Measurements from ENCODE around the gene SMIM44.
"Not testable (repeated sequence)": the region's sequence is repeated elsewhere in the genome, so short reads cannot be mapped to it uniquely, and the experiment has no call there.

Gene SMIM44

GRCh38 chr19:3518255-3518654 lies 35.0 kb upstream of the SMIM44 start:
- DNase-seq, result no peak

GRCh38 chr19:3517638-3518037 lies 34.4 kb upstream of the SMIM44 start:
- DNase-seq, result no peak

- peak in 8 of 56 donors; percentile 7 to 54 (median 22) for DNase-seq
Observed at GRCh38 chr19:3516675-3517207, 33.5 kb upstream of the SMIM44 start.

GRCh38 chr19:3515891-3516422 lies 32.7 kb upstream of the SMIM44 start:
- DNase-seq, result peak in 4 of 56 donors; percentile 3 to 34 (median 16)

- DNase-seq, result no peak
Observed at GRCh38 chr19:3514930-3515329, 31.7 kb upstream of the SMIM44 start.

- peak in 5 of 56 donors; percentile 22 to 41 (median 29) for DNase-seq
Observed at GRCh38 chr19:3513229-3514140, 30.2 kb upstream of the SMIM44 start.

GRCh38 chr19:3512562-3513228 lies 29.5 kb upstream of the SMIM44 start:
- DNase-seq, result peak in 12 of 56 donors; percentile 15 to 70 (median 30)

GRCh38 chr19:3511506-3512251 lies 28.4 kb upstream of the SMIM44 start:
- no peak for DNase-seq

- no peak for DNase-seq
Observed at GRCh38 chr19:3510727-3511126, 27.5 kb upstream of the SMIM44 start.

- peak in 2 of 56 donors; percentile 2 to 13 for DNase-seq
Observed at GRCh38 chr19:3509566-3509989, 26.3 kb upstream of the SMIM44 start.

- peak in 1 of 56 donors; percentile 6 for DNase-seq
Observed at GRCh38 chr19:3508771-3509535, 25.7 kb upstream of the SMIM44 start.

- DNase-seq, result not testable (repeated sequence)
Observed at GRCh38 chr19:3508121-3508661, 24.9 kb upstream of the SMIM44 start.

GRCh38 chr19:3507371-3508120 lies 24.3 kb upstream of the SMIM44 start:
- DNase-seq, result peak in 7 of 56 donors; percentile 2 to 48 (median 14)

- DNase-seq, result peak in 11 of 56 donors; percentile 14 to 57 (median 31)
Observed at GRCh38 chr19:3506384-3507340, 23.4 kb upstream of the SMIM44 start.

GRCh38 chr19:3505598-3506383 lies 22.6 kb upstream of the SMIM44 start, which contains the start of gene FZR1:
Gene FZR1, plus strand, starts transcription at chr19:3506311. Its CDS starts 16,679 bp downstream, at chr19:3522990.
- peak; percentile 89 to 100 (median 98) for DNase-seq

GRCh38 chr19:3504735-3505134 lies 21.5 kb upstream of the SMIM44 start:
- no peak for DNase-seq

GRCh38 chr19:3503036-3503572 lies 19.9 kb upstream of the SMIM44 start:
- DNase-seq, result no peak

Data from amygdala (tissue), 56 donors.